Ishikawa (cell line): Measurements from ENCODE around the gene FHIT.

Experiments used
- EGR1 ChIP-seq: IDR thresholded peaks from 2 replicates; pipeline ENCODE4 v1.6.1; 2012
- EP300 ChIP-seq: IDR thresholded peaks from 2 replicates; pipeline ENCODE4 v1.6.1; 2012; ENCODE audit warnings: borderline replicate concordance
- FOXM1 ChIP-seq: IDR thresholded peaks from 2 replicates; pipeline ENCODE4 v1.6.1; 2012; ENCODE audit warnings: low read depth, borderline replicate concordance
- RAD21 ChIP-seq: IDR thresholded peaks from 2 replicates; pipeline ENCODE4 v1.6.1; 2012; ENCODE audit warnings: low read depth
- YY1 ChIP-seq: IDR thresholded peaks from 2 replicates; pipeline ENCODE4 v1.6.1; 2012; ENCODE audit warnings: low read depth
- TF ChIP-seq, protein P1 (sequence below): IDR thresholded peaks from 2 replicates; pipeline ENCODE4 v1.6.1; 2012; ENCODE audit warnings: low read depth, mild to moderate bottlenecking

DNA sequence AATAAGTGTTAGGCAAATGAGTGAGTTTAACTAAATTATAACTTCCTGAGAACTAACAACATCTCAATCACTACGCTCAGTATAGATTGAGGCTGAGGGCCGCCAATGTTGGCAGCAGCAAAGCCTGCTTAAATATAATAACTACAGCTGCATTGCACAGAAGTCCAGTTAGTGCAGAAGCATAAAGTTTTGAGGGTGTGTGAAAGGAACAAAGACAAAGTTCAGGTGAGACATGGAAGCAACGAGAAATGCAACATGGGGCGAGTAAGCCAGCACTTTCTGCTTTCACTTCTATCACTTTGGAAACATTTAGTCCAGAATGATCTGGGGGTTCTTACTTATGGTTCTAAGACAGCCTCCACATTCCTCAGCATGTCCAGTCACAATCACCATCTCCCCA lies 1149.1 kb downstream of the FHIT start:
- TF ChIP-seq EGR1 (no peak), FOXM1 (no peak), RAD21 (no peak), YY1 (no peak), EP300 (no peak)
- TF ChIP-seq, protein P1, sequence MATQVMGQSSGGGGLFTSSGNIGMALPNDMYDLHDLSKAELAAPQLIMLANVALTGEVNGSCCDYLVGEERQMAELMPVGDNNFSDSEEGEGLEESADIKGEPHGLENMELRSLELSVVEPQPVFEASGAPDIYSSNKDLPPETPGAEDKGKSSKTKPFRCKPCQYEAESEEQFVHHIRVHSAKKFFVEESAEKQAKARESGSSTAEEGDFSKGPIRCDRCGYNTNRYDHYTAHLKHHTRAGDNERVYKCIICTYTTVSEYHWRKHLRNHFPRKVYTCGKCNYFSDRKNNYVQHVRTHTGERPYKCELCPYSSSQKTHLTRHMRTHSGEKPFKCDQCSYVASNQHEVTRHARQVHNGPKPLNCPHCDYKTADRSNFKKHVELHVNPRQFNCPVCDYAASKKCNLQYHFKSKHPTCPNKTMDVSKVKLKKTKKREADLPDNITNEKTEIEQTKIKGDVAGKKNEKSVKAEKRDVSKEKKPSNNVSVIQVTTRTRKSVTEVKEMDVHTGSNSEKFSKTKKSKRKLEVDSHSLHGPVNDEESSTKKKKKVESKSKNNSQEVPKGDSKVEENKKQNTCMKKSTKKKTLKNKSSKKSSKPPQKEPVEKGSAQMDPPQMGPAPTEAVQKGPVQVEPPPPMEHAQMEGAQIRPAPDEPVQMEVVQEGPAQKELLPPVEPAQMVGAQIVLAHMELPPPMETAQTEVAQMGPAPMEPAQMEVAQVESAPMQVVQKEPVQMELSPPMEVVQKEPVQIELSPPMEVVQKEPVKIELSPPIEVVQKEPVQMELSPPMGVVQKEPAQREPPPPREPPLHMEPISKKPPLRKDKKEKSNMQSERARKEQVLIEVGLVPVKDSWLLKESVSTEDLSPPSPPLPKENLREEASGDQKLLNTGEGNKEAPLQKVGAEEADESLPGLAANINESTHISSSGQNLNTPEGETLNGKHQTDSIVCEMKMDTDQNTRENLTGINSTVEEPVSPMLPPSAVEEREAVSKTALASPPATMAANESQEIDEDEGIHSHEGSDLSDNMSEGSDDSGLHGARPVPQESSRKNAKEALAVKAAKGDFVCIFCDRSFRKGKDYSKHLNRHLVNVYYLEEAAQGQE: no peak
